Skin epidermis (tissue), 12 donors: ENCODE data around the gene ARMC8.

ENCODE experiments used
- H3K27ac ChIP-seq, 21 experiments: fragments of 200-600 bp; sonication (generic) in 11 of 21; one replicate each; pipeline ENCODE4 v1.5.0; 2020; ENCODE audit warnings: mild to moderate bottlenecking in 3 of 21, inconsistent platforms in 2 of 21, moderate library complexity in 2 of 21
- H3K4me3 ChIP-seq, 7 experiments: fragments of 200-600 bp; sonication (generic) in 2 of 7; one replicate each; pipeline ENCODE4 v1.5.0; 2020; ENCODE audit warnings: inconsistent platforms in 2 of 7, mild to moderate bottlenecking in 2 of 7, moderate library complexity in 1 of 7

ARMC8 gene

DNA sequence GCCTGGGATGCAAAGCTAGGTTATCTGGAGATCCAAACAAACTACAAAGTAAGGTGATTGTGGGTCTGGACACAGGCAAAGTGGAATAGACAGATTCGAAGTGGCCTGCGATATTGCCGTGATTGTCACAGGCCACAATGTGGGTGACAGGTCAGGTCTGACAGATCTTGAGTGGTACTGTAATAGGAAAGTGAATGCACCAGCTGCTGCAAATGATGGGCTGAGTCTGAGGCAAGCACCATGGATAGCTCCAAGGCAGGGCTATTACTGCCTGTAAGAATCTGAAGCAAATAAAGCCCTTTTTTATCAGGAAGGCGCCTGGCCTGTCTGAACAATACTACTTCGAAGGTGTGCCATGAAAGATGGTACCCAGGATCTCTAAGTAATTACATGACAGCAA is 10.0 kb downstream of the ARMC8 start:
- no peak overlapping the region for H3K4me3 ChIP-seq
- H3K27ac ChIP-seq, result no peak overlapping the region

DNA sequence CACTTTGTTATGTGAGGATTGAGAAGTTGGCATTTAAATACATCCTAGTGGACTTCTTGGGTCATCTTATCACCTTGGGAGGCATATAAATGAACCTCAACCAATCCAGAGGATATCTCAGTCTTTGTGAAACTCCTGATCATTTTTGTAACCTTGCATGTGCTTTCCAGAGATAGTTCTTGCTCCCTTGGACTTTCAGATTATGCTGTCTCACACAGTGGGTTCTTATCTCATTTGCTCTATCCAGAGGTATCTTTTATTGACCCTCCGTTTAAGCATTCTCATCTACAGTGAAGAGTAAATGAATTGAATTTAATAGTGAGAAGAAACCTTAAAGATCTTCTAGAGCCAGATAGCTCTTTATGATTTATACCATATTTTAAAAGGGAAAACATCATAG is 10.4 kb downstream of the ARMC8 start:
- Histone ChIP-seq H3K27ac (no peak overlapping the region), H3K4me3 (no peak overlapping the region)

DNA sequence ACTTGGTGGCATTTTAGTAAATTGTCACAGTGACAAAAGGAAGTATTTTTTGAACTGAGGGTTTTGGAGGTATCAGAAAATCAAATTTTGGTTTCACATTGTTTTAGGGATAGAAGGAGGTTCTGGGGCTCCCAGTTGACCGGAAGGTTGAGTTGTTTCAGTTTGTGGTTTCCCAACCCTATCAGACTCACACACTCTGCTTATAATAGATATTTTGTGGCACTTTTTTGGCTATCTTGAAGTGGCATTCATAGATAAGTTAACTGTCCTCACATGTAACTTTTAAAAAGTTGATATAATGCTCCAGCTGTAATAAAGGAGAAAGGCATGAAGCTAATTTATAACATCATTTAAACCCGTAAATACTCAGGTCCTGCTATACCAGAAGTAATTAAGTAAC is 12.8 kb downstream of the ARMC8 start:
- H3K27ac ChIP-seq, result no peak overlapping the region
- no peak overlapping the region for H3K4me3 ChIP-seq

DNA sequence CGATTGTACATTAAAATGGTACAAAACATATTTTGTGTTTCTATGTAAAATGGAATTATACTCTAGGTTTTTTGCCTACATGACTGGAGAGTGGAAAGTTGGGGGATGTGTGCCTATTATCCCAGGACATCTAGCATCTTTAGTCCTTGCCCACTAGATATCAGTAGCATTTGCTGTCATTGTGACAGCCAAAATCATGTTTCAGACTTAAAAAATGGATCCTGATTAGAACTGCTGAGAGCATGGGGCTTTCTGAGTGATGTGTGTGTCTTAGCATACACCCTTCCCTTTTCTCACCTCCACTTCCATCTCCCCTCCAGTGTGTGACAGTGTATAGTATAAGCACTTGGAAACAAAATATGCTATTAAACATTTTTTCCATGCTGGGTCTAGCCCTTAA is 13.3 kb downstream of the ARMC8 start:
- Histone ChIP-seq H3K27ac (no peak overlapping the region), H3K4me3 (no peak overlapping the region)

DNA sequence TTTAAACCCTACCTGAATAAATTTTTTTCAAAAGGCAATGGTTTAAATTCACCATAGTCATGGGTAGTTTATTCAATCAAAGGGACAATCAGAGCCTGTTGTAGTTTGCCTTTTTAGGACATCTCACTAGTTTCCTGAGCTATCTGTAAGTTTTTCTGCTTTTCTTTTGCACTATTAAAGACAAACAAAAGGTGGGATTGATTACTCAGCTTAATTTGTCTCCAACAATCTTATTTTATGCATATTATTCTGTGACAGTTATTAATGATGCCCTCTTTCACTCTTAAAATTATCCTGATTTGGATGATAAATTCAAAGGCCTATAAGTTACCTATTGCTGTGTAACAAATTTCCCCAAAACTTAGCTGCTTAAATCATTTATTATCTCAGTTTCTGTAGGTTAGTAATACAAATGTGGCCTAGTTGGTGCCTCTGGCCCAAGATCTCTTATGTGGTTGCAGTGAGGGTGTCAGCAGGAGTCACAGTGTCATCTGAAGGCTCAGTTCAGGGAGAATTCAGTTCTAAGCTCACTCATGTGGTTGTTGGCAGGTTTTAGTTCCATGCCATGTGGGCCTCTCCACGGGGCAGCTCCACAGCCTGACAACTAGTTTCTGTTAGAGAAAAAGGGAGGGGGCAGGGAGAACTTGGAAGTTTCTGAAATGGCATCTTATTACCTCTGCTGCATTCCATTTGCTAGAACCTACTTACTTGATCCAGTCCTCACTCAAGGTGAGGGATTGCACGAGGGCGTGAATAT is 16.0 kb downstream of the ARMC8 start:
- H3K27ac ChIP-seq, result no peak overlapping the region
- no peak overlapping the region for H3K4me3 ChIP-seq

DNA sequence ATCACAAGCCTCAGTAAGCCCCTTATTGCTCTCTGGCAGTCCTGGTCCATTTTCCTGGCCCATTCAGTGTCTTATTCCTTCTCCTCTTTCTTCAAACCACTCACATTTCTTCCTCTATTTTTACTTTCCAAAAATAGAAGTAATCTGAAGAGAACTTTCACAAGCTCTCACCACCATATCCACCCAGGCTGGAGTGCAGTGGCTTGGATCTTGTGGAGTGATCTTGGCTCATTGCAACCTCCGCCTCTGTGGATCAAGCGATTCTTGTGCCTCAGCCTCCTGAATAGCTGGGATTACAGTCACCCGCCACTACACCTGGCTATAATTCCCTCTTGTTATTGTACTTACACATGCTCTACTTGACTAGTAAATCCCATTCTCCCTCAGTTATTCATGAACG is 16.8 kb downstream of the ARMC8 start:
- H3K27ac ChIP-seq, result no peak overlapping the region

DNA sequence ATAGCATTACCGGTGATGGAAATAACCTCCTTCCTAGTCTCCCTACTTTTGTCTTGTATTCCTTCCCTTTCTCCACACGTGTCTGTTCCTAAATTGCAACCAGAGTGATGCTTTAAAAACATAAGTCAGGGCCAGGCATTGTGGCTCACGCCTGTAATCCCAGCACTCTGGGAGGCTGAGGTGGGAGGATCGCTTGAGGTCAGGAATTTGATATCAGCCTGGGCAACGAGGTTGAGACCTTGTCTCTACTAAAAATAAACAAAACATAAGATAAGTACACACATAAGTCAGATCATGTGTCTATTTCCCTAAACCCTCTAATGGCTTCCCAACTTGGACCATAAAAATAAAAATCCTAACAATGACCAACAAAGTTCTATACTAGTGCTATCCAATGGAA is 18.4 kb downstream of the ARMC8 start:
- Histone ChIP-seq H3K4me3 (no peak overlapping the region), H3K27ac (no peak overlapping the region)

More for the DNA sequence above, 16.8 kb downstream of the ARMC8 start:
- H3K4me3 ChIP-seq, result no peak overlapping the region

DNA sequence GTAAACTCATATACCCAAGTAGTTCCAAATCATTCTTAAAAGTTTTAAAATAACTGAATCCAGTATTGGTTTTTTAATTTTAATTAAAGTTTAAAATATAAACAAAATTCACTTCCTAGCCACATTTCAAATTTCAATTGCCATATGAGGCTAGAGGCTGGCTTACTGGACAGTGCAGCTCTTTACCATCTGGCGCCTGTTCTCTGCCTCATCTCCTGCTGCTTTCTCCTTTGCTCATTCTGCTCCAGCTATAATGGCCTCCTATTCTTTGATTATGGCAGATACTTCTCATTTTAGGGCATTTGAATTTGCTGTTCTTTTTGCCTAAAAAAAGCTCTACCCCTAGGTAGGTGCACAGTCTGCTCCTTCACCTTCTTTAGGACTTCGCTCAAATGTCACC is 19.1 kb downstream of the ARMC8 start:
- Histone ChIP-seq H3K4me3 (no peak overlapping the region), H3K27ac (no peak overlapping the region)

DNA sequence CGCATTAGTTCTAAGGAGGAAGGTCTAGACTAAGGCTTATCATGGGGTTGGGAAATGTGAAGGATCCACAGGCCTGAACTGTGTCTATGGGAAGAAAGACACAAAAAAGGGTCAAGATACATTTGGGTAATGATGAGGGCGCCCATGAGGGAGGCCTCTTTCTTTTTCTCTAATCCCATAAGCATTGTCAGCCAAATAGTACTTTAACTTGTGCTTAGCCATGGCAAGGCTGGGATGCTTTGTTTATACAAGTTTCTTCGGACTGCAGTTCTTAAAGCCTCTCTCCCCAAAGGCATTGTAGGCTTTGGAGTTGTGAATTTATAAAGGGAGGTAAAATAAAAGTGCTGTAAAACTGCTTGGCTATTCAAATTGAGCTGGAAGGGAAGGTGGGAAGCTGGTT is 23.4 kb downstream of the ARMC8 start:
- H3K27ac ChIP-seq, result no peak overlapping the region
- H3K4me3 ChIP-seq, result no peak overlapping the region

DNA sequence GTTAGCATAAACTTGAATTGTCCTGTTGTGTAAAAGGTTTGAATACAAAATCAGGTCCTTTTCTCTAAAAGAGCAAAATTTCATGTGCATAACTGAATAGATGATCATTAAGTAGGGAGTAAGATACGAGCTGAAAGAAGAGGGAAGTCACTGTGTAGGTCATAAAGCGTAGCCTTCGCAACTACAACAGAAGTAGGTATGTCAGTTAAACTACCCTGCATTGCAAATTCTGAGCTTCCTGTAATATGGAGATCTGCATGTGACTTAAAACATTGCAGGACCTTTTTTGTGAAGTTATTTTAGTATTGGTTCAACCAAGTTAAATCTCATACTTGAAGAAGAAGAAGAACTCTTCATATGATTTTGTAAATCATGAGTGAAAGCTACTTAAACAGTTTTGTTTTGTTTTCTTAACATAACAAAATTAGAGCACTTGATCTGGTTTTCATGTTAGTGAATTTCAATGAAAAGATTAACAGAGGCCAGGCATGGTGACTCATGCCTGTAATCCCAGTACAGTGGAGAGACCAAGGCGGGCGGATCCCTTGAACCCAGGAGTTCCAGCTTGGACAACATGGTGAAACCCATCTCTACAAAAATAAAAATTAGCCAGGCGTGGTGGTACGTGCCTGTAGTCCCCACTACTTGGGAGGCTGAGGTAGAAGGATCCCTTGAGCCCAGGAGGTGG is 26.4 kb downstream of the ARMC8 start:
- Histone ChIP-seq H3K27ac (no peak overlapping the region), H3K4me3 (no peak overlapping the region)

DNA sequence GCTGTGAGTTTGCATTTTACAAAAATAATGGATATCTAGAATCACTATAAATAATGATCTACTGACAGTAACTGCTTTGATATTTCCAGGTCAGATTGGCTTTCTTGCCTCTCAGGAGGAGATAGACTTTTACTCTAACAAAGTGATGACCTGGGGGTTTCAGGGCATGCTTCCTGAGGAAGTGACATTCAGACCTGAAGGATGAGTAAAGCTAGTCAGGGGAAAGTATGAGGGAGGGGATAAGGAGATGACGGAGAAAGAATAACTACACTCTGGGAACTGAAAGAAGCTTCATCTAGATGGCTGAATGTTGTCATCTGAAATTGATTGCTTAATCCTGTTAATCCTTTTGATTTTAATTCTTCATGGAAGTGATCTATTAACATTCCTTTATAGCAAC is 32.2 kb downstream of the ARMC8 start:
- no peak overlapping the region for H3K27ac ChIP-seq
- no peak overlapping the region for H3K4me3 ChIP-seq

DNA sequence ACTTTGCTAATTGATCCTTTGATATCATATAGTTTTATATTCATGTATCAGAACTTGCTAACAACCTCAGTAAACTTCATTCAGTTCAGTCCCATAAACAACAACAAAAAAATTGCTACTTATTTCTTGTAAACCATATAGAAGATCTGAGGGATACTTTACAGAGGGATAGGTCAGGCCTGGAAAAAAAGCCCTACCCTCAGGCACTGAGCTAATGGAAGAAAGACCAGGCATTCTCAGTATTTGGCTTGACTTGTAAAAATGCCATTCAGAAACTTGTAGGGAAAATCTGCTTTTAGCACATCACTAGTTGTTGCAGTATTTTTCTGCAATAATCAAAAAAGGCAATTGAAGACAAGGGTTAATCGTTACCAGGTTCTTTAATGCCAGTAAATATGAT is 33.1 kb downstream of the ARMC8 start:
- H3K4me3 ChIP-seq, result no peak overlapping the region

DNA sequence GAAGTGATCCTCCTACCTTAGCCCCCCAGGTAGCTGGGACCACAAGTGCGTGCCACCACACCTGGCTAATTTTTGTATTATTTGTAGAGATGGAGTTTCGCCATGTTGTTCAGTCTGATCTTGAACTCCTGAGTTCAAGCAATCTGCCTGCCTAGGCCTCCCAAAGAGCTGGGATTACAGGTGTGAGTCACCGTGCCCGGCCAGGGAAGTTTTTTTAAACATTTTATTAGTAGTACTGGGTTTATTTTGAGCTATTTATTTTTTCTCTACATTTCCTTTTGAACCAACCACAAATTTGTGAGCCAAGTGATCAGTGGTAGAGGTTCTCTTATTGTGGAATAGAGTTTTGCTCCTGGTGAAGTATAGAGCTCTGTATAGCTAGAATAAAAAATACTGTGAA is 33.7 kb downstream of the ARMC8 start:
- Histone ChIP-seq H3K27ac (no peak overlapping the region), H3K4me3 (no peak overlapping the region)

More for the DNA sequence above, 33.1 kb downstream of the ARMC8 start:
- no peak overlapping the region for H3K27ac ChIP-seq

DNA sequence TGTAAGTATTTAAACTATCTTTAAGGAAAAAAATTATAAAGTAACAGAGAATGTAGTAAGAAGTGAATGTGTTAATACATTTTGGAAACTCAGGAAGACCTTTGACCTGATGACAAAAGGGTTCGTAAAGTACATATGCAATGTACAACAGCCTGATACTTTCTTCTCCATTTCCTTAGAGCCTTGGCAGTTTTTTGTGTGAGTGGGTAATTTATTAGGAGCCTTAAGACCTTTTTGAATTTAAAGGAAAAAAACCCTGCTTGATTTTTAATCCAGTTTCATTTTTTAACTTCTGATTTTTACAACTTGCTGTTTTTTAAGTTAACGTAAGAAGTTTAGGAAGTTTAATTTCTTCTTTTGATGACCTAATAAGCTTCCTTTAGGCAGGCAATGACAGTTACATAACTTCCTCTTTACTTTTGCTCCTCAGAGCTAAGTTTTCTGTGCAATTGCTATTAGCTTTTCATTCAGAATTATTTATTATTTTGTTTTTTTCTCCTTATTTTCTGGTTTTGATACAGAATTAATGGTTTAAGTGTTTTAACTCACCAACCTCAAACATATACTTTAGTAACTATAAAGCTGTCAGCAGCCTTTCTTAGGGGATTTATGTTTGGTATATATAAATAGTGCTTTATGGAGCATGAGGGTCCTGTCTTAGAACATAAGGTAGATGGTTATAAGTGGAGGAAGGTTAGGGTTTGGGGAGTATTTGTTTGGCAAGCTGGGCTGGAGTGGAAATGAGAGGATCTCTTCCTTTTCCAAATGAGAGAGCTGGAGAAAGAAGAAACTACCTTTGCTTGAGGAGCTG is 35.2 kb downstream of the ARMC8 start:
- Histone ChIP-seq H3K27ac (no peak overlapping the region), H3K4me3 (no peak overlapping the region)

DNA sequence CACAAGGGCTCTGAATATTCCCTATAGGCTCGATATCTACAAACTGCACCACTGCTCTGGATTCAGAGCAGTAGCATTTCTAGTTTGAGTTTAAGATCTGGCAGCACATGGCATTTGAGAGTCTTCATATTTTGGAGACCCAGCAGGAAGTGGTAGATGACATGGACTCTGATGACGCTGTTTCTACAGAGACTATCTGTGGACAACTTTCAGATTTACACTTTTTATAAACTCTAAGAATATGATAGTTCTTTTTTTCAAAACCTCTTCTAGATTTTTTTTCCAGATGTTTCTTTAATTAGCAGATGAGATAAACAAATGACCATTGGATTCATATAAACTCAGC is 35.8 kb downstream of the ARMC8 start:
- no peak overlapping the region for H3K27ac ChIP-seq

DNA sequence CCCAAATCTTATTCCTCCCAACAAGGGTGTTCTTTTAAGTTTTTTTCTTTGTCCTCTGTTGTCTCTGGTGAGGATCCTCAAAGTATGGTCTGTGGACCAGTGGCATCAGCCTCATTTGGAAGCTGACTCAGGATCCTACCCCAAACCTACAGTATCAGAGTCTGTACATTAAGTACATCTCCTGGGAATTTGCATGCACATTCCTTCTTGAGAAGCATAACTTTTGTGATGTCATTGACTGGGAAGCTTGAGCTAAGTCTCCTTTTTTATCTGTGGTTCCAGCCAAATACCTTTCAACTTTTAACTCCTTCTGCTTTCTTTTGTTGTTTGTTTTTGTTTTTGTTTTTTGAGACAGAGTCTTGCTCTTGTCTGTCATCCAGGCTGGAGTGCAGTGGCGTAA is 40.5 kb downstream of the ARMC8 start:
- H3K4me3 ChIP-seq, result no peak overlapping the region
- no peak overlapping the region for H3K27ac ChIP-seq

More for the DNA sequence above, 35.8 kb downstream of the ARMC8 start:
- H3K4me3 ChIP-seq, result no peak overlapping the region

DNA sequence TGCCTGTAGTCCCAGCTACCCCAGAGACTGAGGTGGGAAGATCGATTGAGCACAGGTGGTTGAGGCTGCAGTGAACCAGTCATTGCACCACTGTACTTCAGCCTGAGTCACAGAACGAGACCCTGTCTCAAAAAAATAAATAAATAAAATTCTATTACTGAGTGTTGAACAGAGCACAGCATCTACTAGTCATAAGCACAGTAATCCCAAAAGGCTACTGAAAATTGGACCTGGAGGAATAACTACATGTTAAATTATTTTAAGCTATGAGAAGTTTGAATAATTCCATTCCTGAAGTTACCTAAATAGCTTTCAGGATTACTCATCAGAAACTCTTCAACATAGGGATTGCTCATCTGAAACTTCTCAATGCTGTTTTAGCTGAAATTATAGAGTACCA is 43.4 kb downstream of the ARMC8 start:
- H3K4me3 ChIP-seq, result no peak overlapping the region
- no peak overlapping the region for H3K27ac ChIP-seq

DNA sequence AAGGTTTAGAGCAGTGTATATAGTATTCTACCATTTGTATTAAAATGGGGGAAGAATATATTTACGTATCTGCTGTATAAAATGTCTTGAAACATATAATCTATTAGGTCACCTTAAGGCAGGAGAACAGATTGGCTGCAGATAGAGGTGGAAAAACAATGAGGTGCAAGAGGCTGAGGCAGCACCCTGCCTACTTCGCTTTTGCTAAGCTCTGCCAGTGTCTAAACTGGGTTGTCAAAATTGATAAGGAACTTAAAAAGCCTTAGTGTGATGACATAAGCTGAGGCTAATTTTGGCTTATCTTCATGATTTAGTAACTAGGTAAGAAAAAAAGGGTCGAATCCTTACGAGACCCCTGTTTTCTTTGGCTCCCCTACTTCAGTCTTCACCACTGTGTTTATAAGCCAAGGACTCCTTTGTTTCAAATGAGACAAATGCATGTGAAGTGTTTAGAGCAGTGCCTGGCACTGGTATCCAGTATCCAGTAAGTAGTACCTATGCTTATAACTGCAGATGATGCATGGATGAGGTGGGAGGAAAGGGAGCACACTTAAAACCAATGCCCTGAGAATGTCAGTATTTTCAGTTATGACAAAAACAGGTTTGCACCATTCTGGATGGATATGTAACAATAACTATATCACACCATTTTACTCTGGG is 45.7 kb downstream of the ARMC8 start:
- H3K4me3 ChIP-seq, result no peak overlapping the region
- no peak overlapping the region for H3K27ac ChIP-seq

DNA sequence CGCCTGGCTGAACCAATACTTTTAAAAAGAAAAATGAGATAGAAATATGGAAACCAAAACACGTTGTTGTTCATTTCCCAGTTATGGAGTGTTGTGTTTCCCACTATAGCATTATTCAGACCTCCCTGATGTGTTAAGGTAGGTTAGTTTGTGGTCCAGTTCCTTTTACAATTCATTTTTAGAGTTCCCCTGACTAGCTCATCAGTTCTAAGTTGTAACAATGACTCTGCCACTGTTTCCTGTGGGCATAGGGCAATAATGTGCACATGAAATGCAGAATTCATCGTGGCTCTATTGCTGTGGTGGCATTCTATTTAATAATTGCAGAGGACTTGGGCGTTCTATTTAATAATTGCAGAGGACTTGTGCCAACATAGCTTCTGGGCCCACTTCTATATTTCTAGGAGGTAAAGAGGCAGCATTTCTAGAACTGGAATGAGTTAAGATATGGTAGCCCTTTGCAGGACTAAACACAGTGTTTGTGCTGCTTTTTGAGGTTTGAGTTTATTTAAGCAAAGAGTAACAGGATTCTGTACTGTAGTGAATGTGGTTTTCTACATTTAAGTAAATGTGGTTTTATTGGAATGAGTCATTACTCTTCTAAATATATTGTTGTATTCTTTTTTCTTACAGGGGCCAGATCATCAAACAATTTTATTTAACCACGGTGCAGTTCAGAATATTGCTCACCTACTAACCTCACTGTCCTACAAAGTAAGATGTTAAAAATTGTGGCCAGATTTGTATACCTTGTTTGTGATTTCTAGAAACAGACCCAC is 47.5 kb downstream of the ARMC8 start:
- Histone ChIP-seq H3K27ac (no peak overlapping the region), H3K4me3 (no peak overlapping the region)

DNA sequence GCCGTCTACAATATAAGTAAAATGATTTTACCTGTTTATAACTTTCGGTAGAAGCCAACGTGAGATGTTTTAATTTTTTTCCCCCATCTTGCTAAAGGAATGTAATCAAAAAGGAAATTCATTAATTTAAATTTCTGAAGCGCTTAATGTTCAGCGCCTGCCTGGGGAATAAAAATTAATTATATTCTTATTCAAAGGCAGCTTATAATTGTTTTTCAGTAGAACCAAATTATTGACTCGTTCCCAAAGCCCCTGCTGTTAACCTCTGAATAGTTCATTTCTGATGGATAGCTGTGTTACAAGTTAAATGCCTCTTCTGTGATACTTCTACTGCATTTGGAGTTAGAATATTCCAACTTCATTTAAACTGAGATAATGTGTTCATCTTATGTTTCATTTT is 51.6 kb downstream of the ARMC8 start:
- Histone ChIP-seq H3K27ac (no peak overlapping the region), H3K4me3 (no peak overlapping the region)
